Inflammatory macrophage treated with lipopolysaccharide for 1 hour (primary cell): Measurements from ENCODE around the gene COL9A2.
"Not testable (repeated sequence)": the region's sequence is repeated elsewhere in the genome, so short reads cannot be mapped to it uniquely, and the experiment has no call there.

Experiments used
- DNase-seq, 2 donors: peaks; one replicate each; pipeline ENCODE4 v3.0.0-alpha.2; 2020 to 2022

The COL9A2 gene

GRCh38 chr1:40316595-40317393, at the start of gene COL9A2:
Gene COL9A2 (minus strand): TSS chr1:40317286. CDS start chr1:40317197, 89 bp downstream.
- no peak for DNase-seq

DNA sequence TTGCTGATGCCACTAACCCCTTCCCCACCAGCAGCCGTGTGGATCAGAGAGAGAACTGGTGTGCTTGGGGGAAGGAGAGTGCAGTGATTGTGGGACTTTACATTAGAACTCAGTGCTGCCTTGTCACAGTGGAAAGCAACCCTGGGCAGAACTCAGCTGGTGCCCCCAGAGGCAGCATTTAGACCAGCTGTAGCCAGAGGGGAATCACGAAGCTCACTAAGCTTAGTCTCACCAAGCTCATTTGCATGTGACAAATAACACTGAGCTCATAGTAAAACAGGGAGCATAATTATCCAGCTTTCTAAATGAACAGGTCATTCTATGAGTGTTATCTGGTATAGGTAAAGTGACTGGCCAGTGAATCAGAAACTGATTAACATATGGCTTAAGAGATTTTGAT, 46.6 kb upstream of the COL9A2 start:
- DNase-seq = no peak

DNA sequence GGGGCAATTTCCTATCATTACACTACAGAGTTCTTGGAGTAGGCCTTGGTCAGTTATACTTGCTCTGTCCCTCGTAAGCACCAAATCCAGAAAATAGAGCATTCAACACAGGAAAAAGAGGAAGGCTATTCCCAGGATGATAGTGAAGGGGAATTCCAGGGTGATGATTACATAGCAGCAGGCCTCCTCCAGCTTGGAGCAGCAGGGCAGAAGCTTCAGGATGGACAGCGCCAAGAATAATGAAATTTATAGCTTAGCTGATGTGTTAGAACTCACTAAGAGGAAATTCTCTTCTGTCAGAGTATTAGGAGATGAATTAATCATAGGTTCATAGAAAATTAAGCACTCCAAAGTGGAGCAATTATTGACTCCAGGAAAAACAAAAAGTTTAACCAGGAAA, 45.6 kb upstream of the COL9A2 start:
- DNase-seq = peak in 1 of 2 donors; percentile 69

DNA sequence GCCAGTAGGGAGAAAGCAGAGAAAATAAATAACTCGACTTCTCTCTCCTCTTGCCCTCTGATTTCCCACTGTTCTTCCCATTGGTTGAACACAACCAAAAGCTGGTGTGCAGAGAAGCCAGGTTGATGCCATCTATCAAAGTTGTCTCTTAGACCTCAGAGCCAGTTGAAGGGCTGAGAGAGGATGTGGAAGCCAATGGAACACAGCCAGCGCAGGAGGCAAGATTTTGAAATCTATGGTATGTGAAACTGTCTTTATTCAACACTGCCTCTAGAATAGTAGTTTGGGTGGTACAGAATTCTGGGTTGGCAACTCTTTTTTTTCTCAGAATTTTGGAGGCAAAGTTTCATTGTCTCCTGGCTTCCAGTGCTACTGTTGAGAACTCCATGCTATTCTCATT, 45.1 kb upstream of the COL9A2 start:
- no peak for DNase-seq

GRCh38 chr1:40361637-40362036, 44.6 kb upstream of the COL9A2 start:
- DNase-seq = no peak

- DNase-seq = no peak
Measured at GRCh38 chr1:40361201-40361600, 44.1 kb upstream of the COL9A2 start.

- DNase-seq = no peak
Measured at GRCh38 chr1:40360631-40361030, 43.5 kb upstream of the COL9A2 start.

DNA sequence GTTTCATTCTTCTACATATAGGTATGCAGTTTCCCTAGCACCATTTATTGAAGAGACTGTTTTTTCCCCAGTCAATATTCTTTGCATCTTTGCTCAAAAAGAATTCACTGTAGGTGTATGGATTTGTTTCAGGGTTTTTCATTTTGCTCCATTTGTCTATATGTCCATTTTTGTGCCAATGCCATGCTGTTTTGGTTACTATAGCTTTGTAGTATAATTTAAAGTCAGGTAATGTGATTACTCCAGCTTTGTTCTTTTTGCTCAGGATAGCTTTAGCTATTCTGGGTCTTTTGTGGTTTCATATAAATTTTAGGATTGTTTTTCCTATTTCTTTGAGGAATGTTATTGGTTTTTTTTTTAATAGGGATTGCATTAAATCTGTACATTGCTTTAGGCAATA, 40.5 kb upstream of the COL9A2 start:
- DNase-seq = no peak

- DNase-seq = peak; percentile 75 to 89
Measured at GRCh38 chr1:40353082-40353481, 36.0 kb upstream of the COL9A2 start.

GRCh38 chr1:40352126-40352525, 35.0 kb upstream of the COL9A2 start:
- DNase-seq = peak; percentile 62 to 72

GRCh38 chr1:40351124-40351523, 34.0 kb upstream of the COL9A2 start:
- no peak for DNase-seq

- peak in 1 of 2 donors; percentile 19 for DNase-seq
Measured at GRCh38 chr1:40350391-40350790, 33.3 kb upstream of the COL9A2 start.

DNA sequence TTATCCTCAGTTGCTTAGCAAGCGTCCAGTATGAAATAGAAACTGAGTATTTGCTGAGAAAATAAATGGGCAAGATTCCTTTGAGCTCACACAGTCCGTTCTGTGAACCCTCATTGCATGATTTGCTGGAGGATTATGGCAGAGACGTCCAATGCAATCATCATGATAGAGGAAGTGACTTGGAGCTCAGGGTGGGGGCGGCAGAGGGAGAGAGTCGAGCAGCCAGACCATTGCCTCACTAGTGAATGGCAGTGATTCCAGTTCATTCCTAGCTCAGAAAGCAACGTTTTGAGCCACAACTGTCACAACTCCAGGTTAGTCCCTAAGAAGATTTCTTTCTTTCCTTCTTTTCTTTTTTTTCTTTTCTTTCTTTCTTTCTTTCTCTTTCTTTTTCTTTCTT, 27.5 kb upstream of the COL9A2 start:
- DNase-seq = peak; percentile 89 to 94

DNA sequence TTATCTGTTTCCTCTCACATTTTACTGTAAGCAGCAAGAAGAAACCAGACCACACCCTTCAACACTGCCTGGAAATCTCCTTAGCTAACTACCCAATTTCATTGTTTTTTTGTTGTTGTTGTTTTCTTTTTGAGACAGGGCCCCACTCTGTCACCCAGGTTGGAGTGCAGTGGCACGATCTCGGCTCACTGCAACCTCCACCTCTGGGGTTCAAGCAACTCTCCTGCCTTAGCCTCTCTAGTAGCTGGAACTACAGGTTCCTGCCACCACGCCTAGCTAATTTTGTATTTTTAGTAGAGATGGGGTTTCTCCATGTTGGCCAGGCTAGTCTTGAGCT, 25.3 kb upstream of the COL9A2 start:
- DNase-seq = not testable (repeated sequence)

DNA sequence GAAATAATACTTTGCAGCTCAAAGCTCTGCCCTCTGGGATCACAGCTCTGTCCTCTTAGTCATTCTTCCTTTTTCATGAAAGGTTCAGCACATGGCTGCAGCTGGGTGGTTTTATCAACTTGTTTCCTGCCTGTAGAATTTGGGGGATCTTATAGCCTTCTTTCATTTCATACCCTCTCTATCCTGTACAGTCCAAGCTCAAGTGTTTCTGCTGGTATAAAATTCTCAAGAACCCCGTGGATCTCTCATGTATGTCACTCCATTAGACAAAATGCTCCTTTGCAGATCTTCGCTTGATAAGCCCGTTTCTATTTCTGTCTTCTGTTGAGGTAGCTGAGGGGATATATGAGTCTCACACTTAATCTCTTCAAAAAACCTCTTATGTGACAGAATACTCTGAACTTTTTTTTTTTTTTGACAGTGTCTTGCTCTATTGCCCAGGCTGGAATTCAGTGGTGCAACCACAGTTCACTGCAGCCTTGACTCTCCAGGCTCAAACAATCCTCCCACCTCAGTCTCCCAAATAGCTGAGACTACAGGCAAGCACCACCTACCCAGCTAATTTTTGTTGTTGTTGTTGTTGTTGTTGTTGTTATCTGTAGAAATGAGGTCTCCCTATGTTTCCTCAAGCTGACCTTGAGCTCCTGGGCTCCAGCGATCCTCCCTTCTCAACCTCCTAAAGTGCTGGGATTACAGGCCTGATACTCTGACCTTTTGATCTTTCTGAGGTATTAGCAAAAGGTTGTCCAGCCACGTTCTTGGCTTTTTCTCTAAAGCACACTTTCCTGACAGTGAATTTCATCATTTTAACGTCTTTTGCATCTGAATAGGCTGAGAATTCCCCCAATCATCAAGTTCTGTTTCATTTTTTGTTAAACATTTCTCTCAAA, 24.6 kb upstream of the COL9A2 start:
- peak; percentile 77 to 90 for DNase-seq

DNA sequence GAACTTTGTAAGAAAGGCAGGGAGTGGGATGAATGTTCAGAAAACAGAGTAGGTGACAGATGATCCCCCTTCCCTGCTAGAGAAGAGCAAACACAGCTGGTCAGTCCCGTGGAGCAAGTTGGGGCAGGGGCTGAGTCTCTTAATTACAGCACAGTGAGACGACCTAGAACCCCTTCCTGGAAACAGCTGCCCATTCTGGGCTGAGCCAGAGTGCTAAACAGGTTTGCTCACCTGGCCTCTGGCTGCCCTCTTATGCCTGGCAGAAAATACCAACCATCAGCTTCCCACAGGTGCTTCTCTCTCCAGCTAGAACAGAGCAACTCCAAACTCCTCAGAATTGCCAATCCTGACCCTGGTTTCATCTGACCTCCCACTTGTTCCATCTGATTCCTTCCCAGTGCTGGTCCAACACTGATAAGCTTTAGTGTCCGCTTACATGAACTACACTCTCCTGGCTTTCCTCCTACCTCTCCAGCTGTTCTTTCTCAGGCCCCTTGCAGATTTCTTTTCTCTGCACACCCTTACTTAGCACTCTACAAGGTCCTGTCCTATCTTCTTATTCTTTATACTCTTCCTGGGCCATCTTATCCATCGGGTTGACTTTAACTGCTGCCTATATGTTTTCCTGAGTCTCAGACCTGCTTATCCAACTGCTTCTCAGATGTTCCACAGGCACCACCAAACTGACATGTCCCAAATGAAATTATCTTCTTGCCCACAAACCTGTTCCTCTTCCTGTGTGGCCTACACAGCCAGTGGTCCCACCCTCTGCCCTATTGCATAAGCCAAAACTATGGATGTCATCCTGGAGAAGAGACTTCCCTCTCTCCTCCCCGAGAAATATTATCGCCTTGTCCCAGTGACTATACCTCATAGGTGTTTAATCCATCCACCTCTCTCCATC, 22.6 kb upstream of the COL9A2 start:
- DNase-seq = peak; percentile 53 to 73

DNA sequence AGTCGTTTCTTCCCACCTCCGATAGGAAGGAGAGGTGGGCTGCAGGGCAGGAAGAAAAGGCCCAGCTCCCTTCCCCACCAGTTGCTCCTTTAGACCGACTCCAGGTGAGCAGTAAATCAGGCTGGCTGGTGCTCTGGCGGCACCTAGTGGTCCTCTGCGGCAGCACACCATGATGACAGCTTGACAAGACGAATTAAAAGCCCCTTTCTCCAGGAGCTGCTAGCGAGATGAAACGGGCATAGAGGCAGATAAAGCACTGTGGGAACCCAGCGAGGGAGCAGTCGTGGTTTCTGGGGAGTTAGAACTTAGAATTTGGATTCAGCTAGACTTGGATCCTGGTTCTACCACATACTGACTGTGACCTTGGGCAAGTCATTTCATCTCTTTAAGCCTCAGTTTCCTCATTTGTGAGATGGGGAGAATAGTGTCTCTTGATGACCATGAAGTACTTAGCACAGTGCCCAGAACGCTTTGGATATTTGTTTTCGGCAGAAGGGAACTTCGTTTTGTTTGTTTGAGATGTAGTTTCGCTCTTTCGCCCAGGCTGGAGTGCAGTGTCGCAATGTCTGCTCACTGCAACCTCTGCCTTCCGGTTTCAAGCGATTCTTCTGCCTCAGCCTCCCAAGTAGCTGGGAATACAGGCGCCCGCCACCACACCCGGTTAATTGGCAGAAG, 21.8 kb upstream of the COL9A2 start:
- peak; percentile 66 to 93 for DNase-seq

- no peak for DNase-seq
Measured at GRCh38 chr1:40337443-40337842, 20.4 kb upstream of the COL9A2 start.

DNA sequence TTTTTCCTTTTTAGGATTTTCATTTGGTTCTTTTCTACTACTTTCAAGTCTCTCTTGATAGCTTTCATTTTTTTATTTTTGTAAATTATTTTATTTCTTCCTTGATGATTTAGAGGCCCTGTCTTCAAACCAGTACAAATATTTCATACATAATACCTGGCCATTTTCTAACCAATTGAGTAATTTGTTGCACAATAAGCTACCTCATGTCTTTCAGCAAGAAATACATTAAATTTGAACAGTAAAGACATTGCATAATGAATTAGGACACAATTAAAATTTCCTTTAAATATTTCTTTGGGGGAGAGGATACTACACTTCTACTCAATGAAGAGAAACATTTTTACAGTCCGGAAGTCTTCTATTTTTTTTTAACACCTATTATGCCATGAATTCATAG, 15.6 kb upstream of the COL9A2 start:
- no peak for DNase-seq

DNA sequence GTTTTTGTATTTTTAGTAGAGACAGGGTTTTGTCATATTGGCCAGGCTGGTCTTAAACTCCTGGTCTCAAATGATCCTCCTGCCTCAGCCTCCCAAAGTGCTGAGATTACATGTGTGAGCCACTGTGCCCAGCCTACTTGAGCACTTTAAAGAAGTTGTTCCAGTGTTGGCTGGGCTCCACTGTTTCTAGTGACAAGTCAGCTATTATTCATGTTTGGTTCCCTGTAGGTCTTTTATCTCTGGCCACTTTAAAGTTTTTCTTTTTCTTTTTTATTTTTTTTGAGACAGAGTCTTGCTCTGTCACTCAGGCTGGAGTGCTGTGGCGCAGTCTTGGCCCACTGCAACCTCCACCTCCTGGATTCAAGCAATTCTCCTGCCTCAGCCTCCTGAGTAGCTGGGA, 14.3 kb upstream of the COL9A2 start:
- not testable (repeated sequence) for DNase-seq

GRCh38 chr1:40318970-40319621, 2.0 kb upstream of the COL9A2 start:
- DNase-seq = no peak

DNA sequence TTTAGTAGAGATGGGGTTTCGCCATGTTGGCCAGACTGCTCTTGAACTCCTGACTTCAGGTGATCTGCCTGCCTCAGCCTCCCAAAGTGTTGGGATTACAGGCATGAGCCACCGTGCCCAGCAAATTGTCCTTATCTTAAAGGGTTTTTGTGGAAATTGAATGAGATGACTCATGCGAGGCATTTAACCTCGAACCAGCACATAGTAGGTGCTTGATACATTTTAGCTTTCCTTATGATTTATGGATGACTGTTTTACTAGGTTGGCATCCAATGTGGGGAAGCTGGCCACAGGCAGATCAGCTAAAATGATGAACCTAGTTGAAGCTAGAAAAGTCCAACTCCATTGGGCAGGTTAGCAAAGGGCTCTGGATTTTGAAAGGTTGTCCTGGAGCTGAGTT, 1.4 kb upstream of the COL9A2 start:
- no peak for DNase-seq
